Fibroblast of lung (primary cell): ENCODE results near the gene CCL2.

Experiments used
- EZH2 ChIP-seq: IDR thresholded peaks from 2 replicates; pipeline ENCODE4 v1.5.1; 2012; ENCODE audit warnings: low read length, control low read depth, mild to moderate bottlenecking; ENCODE audit errors: missing control alignments
- TF ChIP-seq, protein P1 (sequence below), 2 donors: IDR thresholded peaks in 1 of 2; conservative IDR thresholded peaks in 1 of 2; 1 replicate in 1 of 2; 2 replicates in 1 of 2; pipeline ENCODE4 v1.5.1; 2011 to 2012; ENCODE audit warnings: low read length in 2 of 2, control low read depth in 1 of 2, inconsistent platforms in 1 of 2, low read depth in 1 of 2, mild to moderate bottlenecking in 1 of 2

DNA sequence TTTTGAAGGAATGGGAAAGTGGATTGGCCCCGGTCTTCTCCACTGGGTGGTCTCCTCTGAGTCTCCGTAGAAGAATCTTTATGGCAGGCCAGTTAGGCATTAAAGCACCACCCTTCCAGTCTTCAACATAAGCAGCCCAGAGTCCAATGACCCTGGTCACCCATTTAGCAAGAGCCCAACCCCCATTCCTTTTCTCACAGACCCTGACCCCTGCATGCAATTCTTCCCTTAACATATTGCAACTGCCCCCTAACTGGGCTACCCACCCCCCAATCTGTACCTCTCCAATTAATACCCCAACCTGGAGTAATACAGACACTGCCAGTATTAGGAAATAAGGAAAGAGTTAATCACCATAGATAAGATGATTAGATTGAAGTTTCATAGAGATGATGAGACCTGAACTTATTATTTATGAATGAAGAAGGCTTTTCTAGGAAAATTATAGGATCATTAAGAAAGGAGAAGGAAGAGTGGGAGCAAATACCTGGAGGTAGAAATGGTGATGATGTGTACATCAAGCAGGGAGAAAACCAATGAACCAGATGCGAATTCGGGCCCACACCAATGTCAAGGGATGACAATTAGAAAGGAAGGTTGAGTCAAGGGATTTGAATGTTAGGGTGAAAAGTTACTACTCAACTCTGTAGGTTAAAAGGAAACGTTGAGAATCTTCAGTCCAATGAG is 2.4 kb downstream of the CCL2 start:
- TF ChIP-seq, protein P1, sequence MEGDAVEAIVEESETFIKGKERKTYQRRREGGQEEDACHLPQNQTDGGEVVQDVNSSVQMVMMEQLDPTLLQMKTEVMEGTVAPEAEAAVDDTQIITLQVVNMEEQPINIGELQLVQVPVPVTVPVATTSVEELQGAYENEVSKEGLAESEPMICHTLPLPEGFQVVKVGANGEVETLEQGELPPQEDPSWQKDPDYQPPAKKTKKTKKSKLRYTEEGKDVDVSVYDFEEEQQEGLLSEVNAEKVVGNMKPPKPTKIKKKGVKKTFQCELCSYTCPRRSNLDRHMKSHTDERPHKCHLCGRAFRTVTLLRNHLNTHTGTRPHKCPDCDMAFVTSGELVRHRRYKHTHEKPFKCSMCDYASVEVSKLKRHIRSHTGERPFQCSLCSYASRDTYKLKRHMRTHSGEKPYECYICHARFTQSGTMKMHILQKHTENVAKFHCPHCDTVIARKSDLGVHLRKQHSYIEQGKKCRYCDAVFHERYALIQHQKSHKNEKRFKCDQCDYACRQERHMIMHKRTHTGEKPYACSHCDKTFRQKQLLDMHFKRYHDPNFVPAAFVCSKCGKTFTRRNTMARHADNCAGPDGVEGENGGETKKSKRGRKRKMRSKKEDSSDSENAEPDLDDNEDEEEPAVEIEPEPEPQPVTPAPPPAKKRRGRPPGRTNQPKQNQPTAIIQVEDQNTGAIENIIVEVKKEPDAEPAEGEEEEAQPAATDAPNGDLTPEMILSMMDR (conservative IDR thresholded peaks at IDR 0.05 in 1 of 2, IDR thresholded peaks at IDR 0.05 in 1 of 2; ENCODE audit: low read depth in 1 of 2, low read length in 2 of 2): no peak
- TF ChIP-seq EZH2: no peak
